Caki2 (cell line): Measurements from ENCODE around the gene CALHM1. TPM values are rescaled to one million over a fixed set of nuclear protein-coding genes. Genes with fewer than 3 reads are reported as not detected.

Source experiments
- total RNA-seq: library from RNA; depleted of rRNA; stranded (reverse); fragments of >200 nt; shearing (Covaris generic); gene quantifications from 2 replicates; pipeline ENCODE4 v1.2.3, GENCODE V29; 2014; ENCODE audit warnings: low replicate concordance; rRNA removed

Gene CALHM1
- total RNA-seq, 1 experiment from 2014 or later, result not detected

Other genes starting within 250 kb of the CALHM1 start
- not detected in 2 replicates for gene RPEL1, start 213.0 kb downstream of the CALHM1 start, total RNA-seq
- not detected in 2 replicates for gene INA, start 181.8 kb downstream of the CALHM1 start, total RNA-seq
- gene PCGF6, start 107.8 kb downstream of the CALHM1 start, total RNA-seq, result 11.2 and 13.8 TPM in 2 replicates
- gene TAF5, start 90.9 kb downstream of the CALHM1 start, total RNA-seq, result 2.3 and 3.6 TPM in 2 replicates
- 242 and 351 TPM in 2 replicates for gene ATP5MK, start 62.4 kb downstream of the CALHM1 start, total RNA-seq
- gene PDCD11, start 62.3 kb downstream of the CALHM1 start, total RNA-seq, result 17.3 and 33.0 TPM in 2 replicates
- gene CALHM2, start 6.5 kb downstream of the CALHM1 start, total RNA-seq, result 0.55 and 2.9 TPM in 2 replicates
- 0.47 TPM in 1 of 2 replicates, not detected in the other for gene CALHM3, start 20.3 kb upstream of the CALHM1 start, total RNA-seq
- not detected in 2 replicates for gene NEURL1, start 34.8 kb upstream of the CALHM1 start, total RNA-seq